Suprapubic skin (tissue), 4 donors: Measurements from ENCODE around the gene TCP1. TPM values are rescaled to one million over a fixed set of nuclear protein-coding genes. Genes with fewer than 3 reads are reported as not detected.

Experiments
- DNase-seq, 2 donors: peaks; one replicate each; pipeline ENCODE4 v3.0.0-alpha.2; 2019; ENCODE audit warnings: low spot score in 2 of 2
- H3K27ac ChIP-seq: fragments of 200-600 bp; sonication (generic); one replicate; pipeline ENCODE4 v1.5.1; 2019
- H3K27me3 ChIP-seq: fragments of 200-600 bp; sonication (generic); one replicate; pipeline ENCODE4 v1.5.1; 2019
- H3K36me3 ChIP-seq: fragments of 200-600 bp; sonication (generic); one replicate; pipeline ENCODE4 v1.5.1; 2019
- H3K4me1 ChIP-seq: fragments of 200-600 bp; sonication (generic); one replicate; pipeline ENCODE4 v1.5.1; 2019
- H3K4me3 ChIP-seq: fragments of 200-600 bp; sonication (generic); one replicate; pipeline ENCODE4 v1.5.1; 2019; ENCODE audit warnings: mild to moderate bottlenecking
- H3K9me3 ChIP-seq: fragments of 200-600 bp; sonication (generic); one replicate; pipeline ENCODE4 v1.5.1; 2019
- CTCF ChIP-seq, 2 donors: fragments of 200-600 bp in 1 of 2; fragments of 450-650 bp in 1 of 2; sonication (generic) in 1 of 2; IDR thresholded peaks; one replicate each; pipeline ENCODE4 v1.5.1; 2016 to 2019; ENCODE audit warnings: antibody characterized with exemption in 2 of 2, mild to moderate bottlenecking in 1 of 2, moderate library complexity in 1 of 2
- EP300 ChIP-seq: sonication (generic); formaldehyde crosslinking; IDR thresholded peaks from one replicate; pipeline ENCODE4 v1.6.1; 2017; ENCODE audit warnings: antibody characterized with exemption
- POLR2A ChIP-seq, 2 donors: fragments of 450-650 bp; IDR thresholded peaks; one replicate each; pipeline ENCODE4 v1.6.1; 2017; ENCODE audit warnings: antibody characterized with exemption in 2 of 2, mild to moderate bottlenecking in 2 of 2, moderate library complexity in 2 of 2
- POLR2AphosphoS5 ChIP-seq, 3 donors: sonication (generic); formaldehyde crosslinking; IDR thresholded peaks; one replicate each; pipeline ENCODE4 v1.6.1; 2017; ENCODE audit warnings: antibody characterized with exemption in 3 of 3
- WGBS: methylation state at CpG from one replicate; pipeline ENCODE4 v1.1.5; 2018; 5-methylcytosine and 5-hydroxymethylcytosine counted together
- total RNA-seq, 4 donors: library from RNA; depleted of rRNA; stranded (reverse); fragments of >200 nt; gene quantifications; one replicate each; pipeline ENCODE4 v1.1.0, GENCODE V29; 2016

TCP1 gene
- total RNA-seq, 4 donors from 2014 or later, result 133 to 150 (median 139) TPM

- TF ChIP-seq CTCF (IDR thresholded peaks at IDR 0.05), result no peak
- TF ChIP-seq EP300, result no peak
- TF ChIP-seq POLR2AphosphoS5 (IDR thresholded peaks at IDR 0.05), result no peak
- no peak for TF ChIP-seq POLR2A (IDR thresholded peaks at IDR 0.05)
- H3K36me3 ChIP-seq, result peaks cover 32% of the 10 kb centered on the region
- H3K27ac ChIP-seq, result no peak overlapping the region
- no peaks in the 10 kb centered on the region for H3K27me3 ChIP-seq
- peaks cover 19% of the 10 kb centered on the region for H3K4me1 ChIP-seq
- DNase-seq, result no peak
- WGBS, result 59% methylated on average over 2 of the region's 2 CpGs
- no peaks in the 10 kb centered on the region for H3K9me3 ChIP-seq
- H3K4me3 ChIP-seq, result no peak overlapping the region
These were observed 29.8 kb downstream of the TCP1 start for GRCh38 chr6:159759645-159760044.

GRCh38 chr6:159758031-159759001 lies 31.1 kb downstream of the TCP1 start:
- H3K4me3 ChIP-seq, result no peak overlapping the region
- peaks cover 19% of the 10 kb centered on the region for H3K4me1 ChIP-seq
- 85% methylated on average over 7 of the region's 7 CpGs for WGBS
- H3K27ac ChIP-seq, result no peak overlapping the region
- peaks cover 39% of the 10 kb centered on the region for H3K36me3 ChIP-seq
- no peaks in the 10 kb centered on the region for H3K27me3 ChIP-seq
- TF ChIP-seq POLR2AphosphoS5 (IDR thresholded peaks at IDR 0.05), result no peak
- TF ChIP-seq EP300, result no peak
- TF ChIP-seq POLR2A (IDR thresholded peaks at IDR 0.05), result no peak
- TF ChIP-seq CTCF (IDR thresholded peaks at IDR 0.05), result no peak
- no peaks in the 10 kb centered on the region for H3K9me3 ChIP-seq
- DNase-seq, result no peak

GRCh38 chr6:159756508-159756907 lies 32.9 kb downstream of the TCP1 start:
- Histone ChIP-seq H3K4me1 (peaks cover 9% of the 10 kb centered on the region), H3K36me3 (peaks cover 57% of the 10 kb centered on the region), H3K4me3 (no peak overlapping the region), H3K27me3 (no peaks in the 10 kb centered on the region), H3K9me3 (no peaks in the 10 kb centered on the region), H3K27ac (no peak overlapping the region)
- no peak for DNase-seq
- 88% methylated on average over 4 of the region's 4 CpGs for WGBS
- no peak for TF ChIP-seq POLR2AphosphoS5 (IDR thresholded peaks at IDR 0.05)
- no peak for TF ChIP-seq POLR2A (IDR thresholded peaks at IDR 0.05)
- no peak for TF ChIP-seq EP300
- TF ChIP-seq CTCF (IDR thresholded peaks at IDR 0.05), result no peak

- peaks cover 67% of the 10 kb centered on the region for H3K36me3 ChIP-seq
- H3K27ac ChIP-seq, result no peak overlapping the region
- H3K4me3 ChIP-seq, result no peak overlapping the region
- H3K9me3 ChIP-seq, result no peaks in the 10 kb centered on the region
- TF ChIP-seq EP300, result no peak
- TF ChIP-seq CTCF (IDR thresholded peaks at IDR 0.05), result no peak
- TF ChIP-seq POLR2A (IDR thresholded peaks at IDR 0.05), result no peak
- no peak for TF ChIP-seq POLR2AphosphoS5 (IDR thresholded peaks at IDR 0.05)
- WGBS, result 74% methylated on average over 12 of the region's 15 CpGs
- H3K27me3 ChIP-seq, result no peaks in the 10 kb centered on the region
- DNase-seq, result no peak
- no peaks in the 10 kb centered on the region for H3K4me1 ChIP-seq
These were observed 34.2 kb downstream of the TCP1 start for GRCh38 chr6:159754959-159755914.
